Mesodermal cell (in vitro differentiated cells): ENCODE data around the gene SHISA8.

Source experiments
- H3K27ac ChIP-seq: 2 replicates; pipeline ENCODE4 v1.7.0; 2013; ENCODE audit warnings: mild to moderate bottlenecking, low read depth, low read length, moderate library complexity; ENCODE audit not compliant: severe bottlenecking
- H3K36me3 ChIP-seq: 2 replicates; pipeline ENCODE4 v1.7.1; 2013; ENCODE audit warnings: mild to moderate bottlenecking, low read length, moderate library complexity; ENCODE audit not compliant: control insufficient read depth, insufficient read depth
- H3K4me1 ChIP-seq: one replicate; pipeline ENCODE4 v1.7.1; 2013; ENCODE audit warnings: mild to moderate bottlenecking, low read length; ENCODE audit not compliant: insufficient read depth, control insufficient read depth, poor library complexity, severe bottlenecking
- H3K4me3 ChIP-seq: 2 replicates; pipeline ENCODE4 v1.7.0; 2013; ENCODE audit warnings: low read length, control low read depth, mild to moderate bottlenecking; ENCODE audit not compliant: insufficient read depth, poor library complexity, severe bottlenecking; ENCODE audit errors: extremely low read depth
- H3K9me3 ChIP-seq: 2 replicates; pipeline ENCODE4 v1.7.1; 2013; ENCODE audit warnings: mild to moderate bottlenecking, low read length, moderate library complexity; ENCODE audit not compliant: control insufficient read depth
- WGBS, 2 experiments: methylation state at CpG; one replicate each; pipeline ENCODE4 v1.1.5; 2013; ENCODE audit warnings: missing lambda C conversion rate in 2 of 2; ENCODE audit not compliant: insufficient coverage in 2 of 2; 5-methylcytosine and 5-hydroxymethylcytosine counted together

SHISA8 gene

GRCh38 chr22:41902932-41903421 is 11.9 kb downstream of the SHISA8 start:
- peaks cover 90% of the 10 kb centered on the region for H3K36me3 ChIP-seq
- no peak overlapping the region for H3K4me3 ChIP-seq
- WGBS, 2 experiments = 94 to 98% methylated on average over 15 of the region's 15 CpGs

GRCh38 chr22:41902016-41902415 is 12.9 kb downstream of the SHISA8 start:
- no peak overlapping the region for H3K27ac ChIP-seq
- H3K9me3 ChIP-seq = no peaks in the 10 kb centered on the region
- no peak overlapping the region for H3K4me3 ChIP-seq
- H3K36me3 ChIP-seq = peaks cover 96% of the 10 kb centered on the region
- WGBS, 2 experiments = 95 to 100% methylated on average over 6 of the region's 7 CpGs
- H3K4me1 ChIP-seq = no peaks in the 10 kb centered on the region

More at GRCh38 chr22:41902932-41903421, 11.9 kb downstream of the SHISA8 start:
- Histone ChIP-seq H3K27ac (no peak overlapping the region), H3K9me3 (no peaks in the 10 kb centered on the region), H3K4me1 (peaks cover 9% of the 10 kb centered on the region)

DNA sequence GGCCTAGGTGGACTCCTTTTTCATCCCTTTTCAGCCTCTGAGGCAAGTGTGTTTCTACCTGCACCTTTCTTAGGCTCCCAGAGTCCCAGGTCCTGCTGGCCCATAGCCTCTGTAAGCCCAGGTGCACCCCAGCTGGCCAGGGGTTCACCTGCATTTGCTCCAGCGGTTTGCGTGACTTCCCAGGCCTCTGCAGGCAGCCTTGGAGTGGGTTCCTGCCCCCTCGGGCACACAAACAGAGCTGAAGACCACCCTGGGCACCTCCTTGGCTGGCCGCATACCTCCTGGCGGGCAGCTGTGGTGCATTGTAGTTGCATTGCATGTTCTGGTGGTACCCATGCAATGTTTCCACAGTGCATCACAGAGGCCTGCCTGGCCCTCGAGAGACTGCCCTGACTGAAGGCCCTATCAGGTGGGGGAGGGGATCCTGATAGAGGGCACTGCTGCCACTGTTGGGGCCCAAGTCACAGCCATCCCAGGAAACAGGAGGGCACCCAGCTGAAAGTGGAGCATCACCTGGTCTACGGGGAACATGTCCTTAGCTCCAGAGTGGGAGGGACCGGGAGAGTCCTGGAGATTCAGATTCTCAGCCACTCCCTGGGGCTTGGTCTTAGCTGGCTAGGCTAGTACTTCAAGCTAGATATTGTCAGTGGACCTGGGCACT is 14.1 kb downstream of the SHISA8 start:
- Histone ChIP-seq H3K4me3 (no peak overlapping the region), H3K36me3 (peaks cover 96% of the 10 kb centered on the region), H3K27ac (no peak overlapping the region), H3K4me1 (no peaks in the 10 kb centered on the region), H3K9me3 (no peaks in the 10 kb centered on the region)
- 94 to 98% methylated on average over 7 to 8 of the region's 8 CpGs for WGBS, 2 experiments

DNA sequence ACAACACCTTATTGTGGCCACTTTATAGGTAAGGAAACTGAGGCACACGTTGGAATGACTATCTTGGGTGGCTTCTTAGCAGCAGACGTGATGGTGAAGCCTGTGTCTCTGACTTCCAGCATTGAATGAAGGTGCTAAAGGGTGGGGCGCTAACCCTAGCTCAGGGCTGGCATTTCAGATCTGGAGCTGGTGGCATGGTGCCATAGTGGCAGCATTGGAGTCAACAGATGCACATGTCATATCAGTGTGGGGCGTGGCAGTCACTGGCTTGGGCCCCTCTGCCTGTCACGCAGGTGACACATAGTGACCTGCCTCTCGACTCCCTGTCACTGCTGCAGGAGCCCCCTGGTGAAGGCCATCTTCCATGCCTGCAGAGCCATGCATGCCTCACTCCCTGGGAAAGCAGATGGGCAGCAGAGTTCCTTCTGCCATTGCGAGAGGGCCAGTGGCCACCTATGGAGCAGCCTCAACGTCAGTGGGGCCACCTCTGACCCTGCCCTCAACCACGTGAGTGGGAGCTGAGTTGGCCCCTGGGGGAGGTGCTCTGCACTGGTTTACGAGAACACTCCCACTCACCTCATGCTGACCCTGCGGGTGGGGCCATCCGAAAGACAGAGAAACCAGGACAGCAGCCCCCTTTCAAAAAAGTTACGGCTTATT is 14.8 kb downstream of the SHISA8 start:
- H3K27ac ChIP-seq = no peak overlapping the region
- H3K36me3 ChIP-seq = peaks cover 94% of the 10 kb centered on the region
- WGBS, 2 experiments = 94 to 98% methylated on average over 12 to 13 of the region's 13 CpGs
- no peaks in the 10 kb centered on the region for H3K9me3 ChIP-seq
- no peaks in the 10 kb centered on the region for H3K4me1 ChIP-seq
- H3K4me3 ChIP-seq = no peak overlapping the region

DNA sequence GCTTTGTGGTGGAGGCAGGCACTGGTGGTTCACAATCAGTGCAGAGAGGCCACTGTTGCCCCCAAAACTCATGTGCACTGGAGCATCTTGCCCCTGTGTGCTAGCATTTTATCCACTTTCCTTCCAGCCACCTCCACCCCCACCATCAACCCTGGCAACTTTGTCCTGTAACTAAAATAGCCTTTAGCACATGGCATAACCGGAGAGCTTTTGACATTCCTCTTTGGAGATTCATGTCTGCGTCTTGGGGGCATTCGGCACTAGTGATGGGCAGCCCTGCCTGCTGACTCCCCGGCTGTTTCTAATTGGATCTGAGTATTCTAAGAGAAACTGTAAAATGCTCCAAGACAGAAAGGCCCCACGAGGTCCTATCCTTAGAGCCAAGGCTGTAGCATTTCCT is 15.8 kb downstream of the SHISA8 start:
- Histone ChIP-seq H3K9me3 (no peaks in the 10 kb centered on the region), H3K4me3 (no peak overlapping the region), H3K36me3 (peaks cover 94% of the 10 kb centered on the region), H3K4me1 (no peaks in the 10 kb centered on the region), H3K27ac (no peak overlapping the region)
- 93 to 100% methylated on average over 4 to 5 of the region's 5 CpGs for WGBS, 2 experiments

DNA sequence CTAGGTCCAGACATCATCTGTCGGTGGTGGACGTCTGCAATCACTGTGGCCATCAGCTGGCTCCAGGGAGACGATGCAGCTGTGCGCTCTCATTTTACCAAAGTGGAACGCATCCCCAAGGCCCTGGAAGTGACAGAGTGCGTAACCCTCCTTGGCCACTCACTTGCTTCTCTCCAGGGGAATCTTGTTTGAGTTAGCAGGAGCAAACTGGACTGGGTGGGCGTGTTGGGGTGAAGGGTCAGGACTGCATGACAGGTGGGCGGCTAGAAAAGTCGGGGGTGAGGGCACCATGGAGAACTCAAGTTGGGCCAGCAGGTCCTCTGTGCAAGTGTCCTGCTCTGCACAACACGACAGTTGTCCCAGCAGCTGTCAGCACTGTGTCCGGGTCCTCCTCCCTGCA is 16.2 kb downstream of the SHISA8 start:
- Histone ChIP-seq H3K4me1 (no peaks in the 10 kb centered on the region), H3K27ac (no peak overlapping the region), H3K36me3 (peaks cover 94% of the 10 kb centered on the region), H3K4me3 (no peak overlapping the region), H3K9me3 (no peaks in the 10 kb centered on the region)
- 95 to 97% methylated on average over 9 to 11 of the region's 11 CpGs for WGBS, 2 experiments

DNA sequence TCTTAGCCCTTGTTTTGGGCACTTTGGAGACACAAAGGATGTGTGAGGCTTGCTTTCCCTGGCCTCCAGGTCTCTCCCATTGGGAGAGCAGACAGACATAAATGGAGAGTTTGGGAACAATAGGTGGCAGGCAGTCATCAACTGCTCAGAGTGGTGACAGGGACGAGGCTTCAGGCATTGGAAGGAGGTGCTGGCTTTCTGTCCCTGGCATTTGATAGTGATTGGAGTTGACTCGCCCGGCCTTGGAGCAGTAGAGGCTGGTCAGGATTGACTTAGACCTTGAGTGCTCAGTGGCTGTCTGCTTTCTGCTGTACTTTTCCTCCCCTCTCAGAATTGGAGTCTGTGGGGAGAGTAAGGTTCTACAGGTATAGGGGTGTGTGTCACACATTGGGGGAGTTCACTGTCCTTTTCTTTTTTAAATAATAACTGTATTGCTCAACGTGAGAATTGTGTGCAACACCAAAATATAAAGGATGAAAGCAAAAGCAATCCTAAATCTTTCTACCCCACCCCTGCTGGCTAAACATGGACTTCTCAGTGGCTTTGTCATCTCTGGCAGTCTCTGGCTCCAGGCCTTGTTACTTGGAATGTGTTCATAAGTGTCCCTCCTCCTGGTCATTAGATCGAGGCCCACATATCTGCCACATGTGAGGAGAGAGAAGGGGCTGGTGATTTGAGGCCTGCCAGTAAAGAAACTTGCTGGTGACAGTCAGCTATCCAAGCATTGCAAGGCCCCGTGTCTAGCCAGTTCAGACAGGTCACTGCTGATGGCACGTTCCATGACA is 21.1 kb downstream of the SHISA8 start:
- Histone ChIP-seq H3K4me3 (no peak overlapping the region), H3K36me3 (peaks cover 94% of the 10 kb centered on the region), H3K4me1 (no peaks in the 10 kb centered on the region), H3K27ac (no peak overlapping the region), H3K9me3 (no peaks in the 10 kb centered on the region)
- WGBS, 2 experiments = 94 to 96% methylated on average over 6 of the region's 7 CpGs

GRCh38 chr22:41892721-41893120 is 22.2 kb downstream of the SHISA8 start:
- WGBS, 2 experiments = 96 to 98% methylated on average over 4 of the region's 4 CpGs
- H3K4me3 ChIP-seq = no peak overlapping the region
- no peaks in the 10 kb centered on the region for H3K9me3 ChIP-seq
- H3K27ac ChIP-seq = no peak overlapping the region
- H3K36me3 ChIP-seq = peaks cover 94% of the 10 kb centered on the region
- H3K4me1 ChIP-seq = no peaks in the 10 kb centered on the region

GRCh38 chr22:41891407-41891806 is 23.5 kb downstream of the SHISA8 start:
- 94 to 95% methylated on average over 3 to 6 of the region's 9 CpGs for WGBS, 2 experiments
- peaks cover 94% of the 10 kb centered on the region for H3K36me3 ChIP-seq

DNA sequence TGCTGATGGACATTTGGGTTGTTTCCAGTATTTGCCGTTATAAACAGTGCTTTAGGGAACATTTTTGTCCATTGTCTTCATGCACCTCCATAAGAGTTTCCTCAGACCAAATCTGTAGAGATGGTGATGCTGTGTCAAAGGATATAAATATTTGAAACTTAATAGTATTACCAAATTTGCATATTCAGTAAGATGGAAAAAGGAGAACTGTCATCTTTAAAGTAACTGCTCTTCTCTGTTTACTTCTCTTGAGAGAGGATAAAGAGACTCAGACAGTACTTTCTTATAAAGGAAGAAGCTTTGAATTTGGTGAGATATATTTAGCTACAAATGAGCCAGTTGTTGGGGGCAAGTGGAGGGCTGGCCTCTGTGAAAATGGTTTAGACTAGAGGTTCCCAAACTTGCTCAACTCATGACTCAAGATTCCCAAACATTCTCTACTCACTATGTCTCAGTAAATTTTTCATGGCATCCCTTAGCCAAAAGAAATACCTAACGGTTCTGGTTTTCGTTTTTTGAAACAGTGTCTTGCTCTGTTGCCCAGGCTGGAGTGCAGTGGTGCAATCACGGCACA is 26.2 kb downstream of the SHISA8 start:
- Histone ChIP-seq H3K4me1 (no peaks in the 10 kb centered on the region), H3K9me3 (no peaks in the 10 kb centered on the region), H3K4me3 (no peak overlapping the region), H3K27ac (no peak overlapping the region), H3K36me3 (peaks cover 98% of the 10 kb centered on the region)
- 100% methylated on average over 3 of the region's 4 CpGs; no CpG with 5 or more reads in 1 of the 2 experiments for WGBS, 2 experiments

More at GRCh38 chr22:41891407-41891806, 23.5 kb downstream of the SHISA8 start:
- no peaks in the 10 kb centered on the region for H3K9me3 ChIP-seq
- no peak overlapping the region for H3K27ac ChIP-seq
- no peak overlapping the region for H3K4me3 ChIP-seq
- no peaks in the 10 kb centered on the region for H3K4me1 ChIP-seq
